CD14-positive monocyte (primary cell): ENCODE results near the gene ZSCAN5A. TPM values are rescaled to one million over a fixed set of nuclear protein-coding genes. Genes with fewer than 3 reads are reported as not detected.
A peak's percentile ranks its signal among the peaks of the same experiment; 100 is the strongest.
"Not testable (repeated sequence)": the region's sequence is repeated elsewhere in the genome, so short reads cannot be mapped to it uniquely, and the experiment has no call there.

ENCODE experiments used
- DNase-seq, 3 donors: peaks; one replicate each; pipeline ENCODE4 v3.0.0-alpha.2; 2011 to 2022
- H2AFZ ChIP-seq: 2 replicates; pipeline ENCODE4 v1.6.0; 2012; ENCODE audit warnings: mild to moderate bottlenecking, low read depth, low read length, inconsistent platforms; ENCODE audit not compliant: insufficient read depth, poor library complexity, severe bottlenecking
- H3K27ac ChIP-seq, 2 donors: 1 replicate in 1 of 2; 2 replicates in 1 of 2; pipeline ENCODE4 v1.5.1; 2012 to 2013; ENCODE audit warnings: low read length in 2 of 2, control low read depth in 1 of 2, inconsistent platforms in 1 of 2, low read depth in 1 of 2, mild to moderate bottlenecking in 1 of 2
- H3K27me3 ChIP-seq, 2 donors: one replicate each; pipeline versions ENCODE4 v1.6.0 to v1.6.1; 2011 to 2013; ENCODE audit warnings: low read length in 2 of 2; ENCODE audit not compliant: control insufficient read depth in 2 of 2, insufficient read depth in 2 of 2
- H3K36me3 ChIP-seq, 2 donors: replicated peaks in 1 of 2; 1 replicate in 1 of 2; 2 replicates in 1 of 2; pipeline versions ENCODE4 v1.5.1 to v1.6.1; 2012 to 2013; ENCODE audit warnings: low read length in 2 of 2, control low read depth in 1 of 2, inconsistent platforms in 1 of 2, mild to moderate bottlenecking in 1 of 2; ENCODE audit not compliant: insufficient read depth in 2 of 2, control insufficient read depth in 1 of 2
- H3K4me1 ChIP-seq, 2 donors: 1 replicate in 1 of 2; 2 replicates in 1 of 2; pipeline versions ENCODE4 v1.5.1 to v1.6.1; 2012 to 2013; ENCODE audit warnings: low read length in 2 of 2, control low read depth in 1 of 2, inconsistent platforms in 1 of 2, mild to moderate bottlenecking in 1 of 2, moderate library complexity in 1 of 2; ENCODE audit not compliant: insufficient read depth in 2 of 2, control insufficient read depth in 1 of 2
- H3K4me2 ChIP-seq: replicated peaks from 2 replicates; pipeline ENCODE3; 2012; ENCODE audit warnings: low read length, moderate library complexity, mild to moderate bottlenecking; ENCODE audit not compliant: poor library complexity, severe bottlenecking; ENCODE audit errors: extremely low read depth
- H3K4me3 ChIP-seq, 3 experiments: fragments of 200-600 bp in 1 of 3; sonication (generic) in 1 of 3; replicated peaks in 1 of 3; 1 replicate in 2 of 3; 2 replicates in 1 of 3; pipeline ENCODE4 v1.5.1; 2011 to 2013; ENCODE audit warnings: low read length in 3 of 3, mild to moderate bottlenecking in 3 of 3, control low read depth in 2 of 3, low read depth in 2 of 3, inconsistent platforms in 1 of 3, moderate library complexity in 1 of 3
- H3K79me2 ChIP-seq: 2 replicates; pipeline ENCODE4 v1.6.0; 2012; ENCODE audit warnings: mild to moderate bottlenecking, control low read depth, inconsistent platforms, low read length, moderate library complexity; ENCODE audit not compliant: insufficient read depth
- H3K9ac ChIP-seq: 2 replicates; pipeline ENCODE4 v1.6.0; 2017; ENCODE audit warnings: low read length, mild to moderate bottlenecking; ENCODE audit not compliant: insufficient read depth, poor library complexity, severe bottlenecking
- H3K9me3 ChIP-seq, 2 donors: replicated peaks in 1 of 2; 1 replicate in 1 of 2; 2 replicates in 1 of 2; pipeline versions ENCODE4 v1.5.1 to v1.6.1; 2012 to 2013; ENCODE audit warnings: low read length in 2 of 2, control low read depth in 1 of 2; ENCODE audit not compliant: control insufficient read depth in 1 of 2, insufficient read depth in 1 of 2
- H4K20me1 ChIP-seq: 2 replicates; pipeline ENCODE4 v1.6.0; 2012; ENCODE audit warnings: mild to moderate bottlenecking, low read length, control low read depth, moderate library complexity; ENCODE audit not compliant: insufficient read depth
- H3K27ac Mint-ChIP-seq, 7 donors: one replicate each; pipeline ENCODE4 v1.8.0; 2020; ENCODE audit warnings: mild to moderate bottlenecking in 7 of 7, mixed read lengths in 7 of 7, moderate library complexity in 6 of 7, inconsistent platforms in 2 of 7
- H3K27me3 Mint-ChIP-seq, 3 donors: one replicate each; pipeline ENCODE4 v1.8.0; 2021 to 2022; ENCODE audit warnings: low read depth in 3 of 3, mild to moderate bottlenecking in 3 of 3, mixed read lengths in 3 of 3, moderate library complexity in 3 of 3, inconsistent platforms in 1 of 3
- H3K36me3 Mint-ChIP-seq, 2 donors: one replicate each; pipeline ENCODE4 v1.8.0; 2020; ENCODE audit warnings: mixed read lengths in 2 of 2, inconsistent platforms in 1 of 2, mild to moderate bottlenecking in 1 of 2
- H3K4me1 Mint-ChIP-seq: one replicate; pipeline ENCODE4 v1.8.0; 2020; ENCODE audit warnings: mild to moderate bottlenecking, mixed read lengths
- H3K4me3 Mint-ChIP-seq, 2 donors: one replicate each; pipeline ENCODE4 v1.8.0; 2020; ENCODE audit warnings: mild to moderate bottlenecking in 2 of 2, mixed read lengths in 2 of 2, moderate library complexity in 1 of 2
- H3K9me3 Mint-ChIP-seq, 7 donors: one replicate each; pipeline ENCODE4 v1.8.0; 2020 to 2022; ENCODE audit warnings: mixed read lengths in 7 of 7, mild to moderate bottlenecking in 6 of 7, moderate library complexity in 6 of 7, inconsistent platforms in 2 of 7
- WGBS: methylation state at CpG from one replicate; pipeline ENCODE4 v1.1.5; 2013; ENCODE audit warnings: missing lambda C conversion rate; ENCODE audit not compliant: insufficient coverage; 5-methylcytosine and 5-hydroxymethylcytosine counted together
- intact Hi-C, 2 donors: fragments of 100-400 bp; cut with micrococcal nuclease; formaldehyde crosslinking; loops; one replicate each; pipeline versions ENCODE4 v1.15.0 to v1.15.1; 2023
- polyA plus RNA-seq, 3 donors: library from polyadenylated mRNA; depleted of rRNA in 1 of 3; unstranded in 2 of 3; stranded (reverse) in 1 of 3; fragments of 300-500 nt in 2 of 3; fragments of >200 nt in 1 of 3; fragmentation: Illumina TruSeq in 2 of 3; gene quantifications; 1 replicate in 2 of 3; 2 replicates in 1 of 3; pipeline ENCODE4 v1.2.3, GENCODE V29; 2012 to 2021
- TF ChIP-seq, protein P1 (sequence below): fragments of 200-600 bp; IDR thresholded peaks from one replicate; pipeline ENCODE4 v1.8.0; 2022; ENCODE audit warnings: antibody characterized with exemption, mild to moderate bottlenecking

The ZSCAN5A gene
- polyA plus RNA-seq, 3 donors = 5.3 to 11.3 (median 6.3) TPM

DNA sequence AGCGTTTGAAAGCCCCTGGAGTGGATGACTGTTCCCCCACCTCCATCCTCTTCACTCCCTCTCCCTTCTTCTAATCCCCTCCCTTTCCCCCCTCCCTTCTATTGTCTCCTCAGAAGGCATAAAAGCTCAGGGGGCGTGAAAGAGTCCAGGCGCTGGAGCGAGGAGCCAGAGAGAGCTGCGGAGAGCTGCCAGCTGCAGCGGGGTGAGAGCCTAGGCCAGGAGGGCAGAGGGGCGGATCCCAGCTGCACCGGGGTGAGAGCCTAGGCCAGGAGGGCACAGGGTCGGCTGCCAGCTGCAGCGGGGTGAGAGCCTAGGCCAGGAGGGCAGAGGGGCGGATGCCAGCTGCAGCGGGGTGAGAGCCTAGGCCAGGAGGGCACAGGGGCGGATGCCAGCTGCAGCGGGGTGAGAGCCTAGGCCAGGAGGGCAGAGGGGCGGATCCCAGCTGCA is 138.8 kb downstream of the ZSCAN5A start, which contains the start of gene GALP:
Gene GALP, plus strand, starts transcription at position 148 of the 447 bp plus-strand sequence. CDS start 1,101 bp downstream, outside the sequence.
- H3K79me2 ChIP-seq, H3K4me3 ChIP-seq, H3K36me3 Mint-ChIP-seq, H3K4me3 Mint-ChIP-seq, DNase-seq, H3K9ac ChIP-seq, H3K9me3 ChIP-seq, H3K9me3 Mint-ChIP-seq, H3K4me1 ChIP-seq, H3K27ac Mint-ChIP-seq, H3K27ac ChIP-seq, H4K20me1 ChIP-seq, H2AFZ ChIP-seq, H3K4me2 ChIP-seq, H3K36me3 ChIP-seq, H3K27me3 ChIP-seq, H3K4me1 Mint-ChIP-seq, intact Hi-C loops: not testable (repeated sequence)
- WGBS = 89% methylated on average over 13 of the region's 15 CpGs
- peaks cover 8 to 13% (median 9%) of the 10 kb centered on the region in 3 donors for H3K27me3 Mint-ChIP-seq

DNA sequence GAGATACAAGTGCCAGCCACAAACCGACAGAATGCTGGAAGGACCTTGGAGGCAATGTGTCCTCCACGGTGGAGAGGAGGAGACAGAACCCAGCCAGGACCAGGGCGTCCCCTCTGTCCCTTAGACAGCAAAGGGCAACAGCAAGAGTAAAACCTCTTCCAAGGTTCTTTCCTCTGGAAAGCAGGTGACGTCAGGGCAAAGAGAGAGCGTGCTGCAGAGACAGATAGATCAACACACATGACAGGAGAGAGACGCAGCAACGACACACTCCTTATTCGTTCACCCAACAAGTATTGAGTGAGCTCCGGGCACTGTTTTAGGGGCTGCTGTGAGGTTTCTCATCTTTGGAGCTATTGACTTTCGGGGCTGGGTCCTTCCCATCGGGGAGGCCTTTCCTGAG is 140.1 kb downstream of the ZSCAN5A start:
- H3K27me3 Mint-ChIP-seq = peaks cover 7 to 12% (median 8%) of the 10 kb centered on the region in 3 donors
- Histone ChIP-seq H3K27ac (no peak overlapping the region), H3K9me3 (no peaks in the 10 kb centered on the region), H3K36me3 (no peaks in the 10 kb centered on the region), H3K4me3 (no peak overlapping the region), H3K9ac (no peak overlapping the region), H3K4me2 (no peak overlapping the region), H3K79me2 (no peaks in the 10 kb centered on the region), H3K4me1 (no peaks in the 10 kb centered on the region), H4K20me1 (no peaks in the 10 kb centered on the region), H3K27me3 (no peaks in the 10 kb centered on the region), H2AFZ (no peak overlapping the region)
- no peak for DNase-seq
- no peaks in the 10 kb centered on the region for H3K36me3 Mint-ChIP-seq
- peaks cover 2% of the 10 kb centered on the region for H3K4me1 Mint-ChIP-seq
- TF ChIP-seq, protein P1, sequence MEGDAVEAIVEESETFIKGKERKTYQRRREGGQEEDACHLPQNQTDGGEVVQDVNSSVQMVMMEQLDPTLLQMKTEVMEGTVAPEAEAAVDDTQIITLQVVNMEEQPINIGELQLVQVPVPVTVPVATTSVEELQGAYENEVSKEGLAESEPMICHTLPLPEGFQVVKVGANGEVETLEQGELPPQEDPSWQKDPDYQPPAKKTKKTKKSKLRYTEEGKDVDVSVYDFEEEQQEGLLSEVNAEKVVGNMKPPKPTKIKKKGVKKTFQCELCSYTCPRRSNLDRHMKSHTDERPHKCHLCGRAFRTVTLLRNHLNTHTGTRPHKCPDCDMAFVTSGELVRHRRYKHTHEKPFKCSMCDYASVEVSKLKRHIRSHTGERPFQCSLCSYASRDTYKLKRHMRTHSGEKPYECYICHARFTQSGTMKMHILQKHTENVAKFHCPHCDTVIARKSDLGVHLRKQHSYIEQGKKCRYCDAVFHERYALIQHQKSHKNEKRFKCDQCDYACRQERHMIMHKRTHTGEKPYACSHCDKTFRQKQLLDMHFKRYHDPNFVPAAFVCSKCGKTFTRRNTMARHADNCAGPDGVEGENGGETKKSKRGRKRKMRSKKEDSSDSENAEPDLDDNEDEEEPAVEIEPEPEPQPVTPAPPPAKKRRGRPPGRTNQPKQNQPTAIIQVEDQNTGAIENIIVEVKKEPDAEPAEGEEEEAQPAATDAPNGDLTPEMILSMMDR = no peak
- peaks cover 0 to 4% (median 0%) of the 10 kb centered on the region in 7 donors for H3K9me3 Mint-ChIP-seq
- WGBS = 56% methylated on average over 5 of the region's 11 CpGs
- H3K4me3 Mint-ChIP-seq = no peak overlapping the region
- intact Hi-C loops = no loop called here
- peak overlapping the region in 1 of 7 donors; percentile 72 for H3K27ac Mint-ChIP-seq
